Muscle of arm (tissue), 14 donors: ENCODE measurements around the gene PLIN5. TPM values are rescaled to one million over a fixed set of nuclear protein-coding genes. Genes with fewer than 3 reads are reported as not detected.

Experiments
- DNase-seq: peaks from one replicate; pipeline ENCODE4 v3.0.0-alpha.2; 2013
- long read RNA-seq, 11 donors: transcript quantifications; one replicate each; lab custom pipeline, GENCODE V29; 2026
- polyA plus RNA-seq, 12 donors: library from polyadenylated mRNA; unstranded; fragments of 120-200 nt; gene quantifications; one replicate each; pipeline ENCODE4 v1.2.1, GENCODE V29; 2013; ENCODE audit not compliant: insufficient read length in 12 of 12

PLIN5 gene
- polyA plus RNA-seq: 1 to 10 TPM in 8 of 12 donors, under 1 TPM in 2, not detected in 2; 0.61 to 3.7 (median 2.5) TPM
- long read RNA-seq, donor 1: 0 reads
- long read RNA-seq, donor 2, partial matches to known transcripts: 0 of 2 reads
- long read RNA-seq, donor 2, other reads (novel, unspliced or antisense): 0 of 2 reads
- long read RNA-seq, donor 3, partial matches to known transcripts: 0 of 2 reads
- long read RNA-seq, donor 3, other reads (novel, unspliced or antisense): 0 of 2 reads
- long read RNA-seq, donor 4: 0 reads
- long read RNA-seq, donor 5, partial matches to known transcripts: 0 of 1 reads
- long read RNA-seq, donor 5, other reads (novel, unspliced or antisense): 0 of 1 reads
- long read RNA-seq, donor 6: 0 reads
- long read RNA-seq, donor 7: 0 reads
- long read RNA-seq, donor 8: 0 reads
- long read RNA-seq, donor 9: 0 reads
- long read RNA-seq, donor 10, partial matches to known transcripts: 0 of 1 reads
- long read RNA-seq, donor 10, other reads (novel, unspliced or antisense): 0 of 1 reads
- long read RNA-seq, donor 11: 0 reads

GRCh38 chr19:4534836-4535658, at the start of gene PLIN5:
PLIN5 (minus strand) TSS chr19:4535224; CDS start chr19:4534074, 1,150 bp downstream.
- peak; percentile 45 for DNase-seq

- DNase-seq: peak; percentile 46
Measured at GRCh38 chr19:4583961-4584669, 49.1 kb upstream of the PLIN5 start.

GRCh38 chr19:4582980-4583842, 48.2 kb upstream of the PLIN5 start:
- no peak for DNase-seq

GRCh38 chr19:4581666-4582553, 46.9 kb upstream of the PLIN5 start:
- no peak for DNase-seq

- DNase-seq: no peak
Measured at GRCh38 chr19:4580961-4581665, 46.1 kb upstream of the PLIN5 start.

GRCh38 chr19:4580021-4580901, 45.2 kb upstream of the PLIN5 start:
- DNase-seq: no peak

- no peak for DNase-seq
Measured at GRCh38 chr19:4579389-4579788, 44.4 kb upstream of the PLIN5 start.

GRCh38 chr19:4578552-4579248, 43.7 kb upstream of the PLIN5 start:
- no peak for DNase-seq

GRCh38 chr19:4577020-4577782, 42.2 kb upstream of the PLIN5 start:
- DNase-seq: no peak

- DNase-seq: peak; percentile 51
Measured at GRCh38 chr19:4576016-4576933, 41.3 kb upstream of the PLIN5 start.

- DNase-seq: peak; percentile 61
Measured at GRCh38 chr19:4575267-4576015, 40.4 kb upstream of the PLIN5 start.

GRCh38 chr19:4573682-4574081, 38.7 kb upstream of the PLIN5 start:
- DNase-seq: no peak

GRCh38 chr19:4571305-4571917, 36.4 kb upstream of the PLIN5 start:
- peak; percentile 60 for DNase-seq

GRCh38 chr19:4570916-4571304, 35.9 kb upstream of the PLIN5 start:
- DNase-seq: no peak
